Endothelial cell of umbilical vein (primary cell): ENCODE data around the gene CNTFR.

ENCODE experiments used
- EZH2 ChIP-seq: IDR thresholded peaks from 2 replicates; pipeline ENCODE4 v1.6.1; 2012; ENCODE audit warnings: borderline replicate concordance, low read depth, mild to moderate bottlenecking, moderate library complexity, low read length, inconsistent platforms; ENCODE audit not compliant: severe bottlenecking
- GATA2 ChIP-seq: IDR thresholded peaks from 2 replicates; pipeline ENCODE4 v1.7.0; 2011; ENCODE audit warnings: low read depth, mild to moderate bottlenecking, moderate library complexity, mixed read lengths, low read length; ENCODE audit not compliant: insufficient read length, insufficient read depth
- MYC ChIP-seq: IDR thresholded peaks from one replicate; pipeline ENCODE4 v1.6.1; 2011; ENCODE audit warnings: mild to moderate bottlenecking, low read depth, low read length
- POLR2A ChIP-seq: IDR thresholded peaks from 2 replicates; pipeline ENCODE4 v1.6.1; 2012; ENCODE audit warnings: low read depth, mild to moderate bottlenecking, control low read depth, low read length
- POLR2AphosphoS5 ChIP-seq: IDR thresholded peaks from 2 replicates; pipeline ENCODE4 v1.6.1; 2012; ENCODE audit warnings: low read depth, mild to moderate bottlenecking, control low read depth, low read length, moderate library complexity; ENCODE audit not compliant: insufficient read depth
- TF ChIP-seq, protein P1 (sequence below), 2 donors: IDR thresholded peaks; 1 replicate in 1 of 2; 2 replicates in 1 of 2; pipeline ENCODE4 v1.5.1; 2011; ENCODE audit warnings: low read length in 2 of 2, mild to moderate bottlenecking in 2 of 2, moderate library complexity in 2 of 2, control low read depth in 1 of 2, inconsistent platforms in 1 of 2, low read depth in 1 of 2; ENCODE audit not compliant: insufficient read depth in 1 of 2; ENCODE audit errors: extremely low read depth in 1 of 2
- TF ChIP-seq, protein P2 (sequence below): IDR thresholded peaks from 2 replicates; pipeline ENCODE4 v1.6.1; 2011; ENCODE audit not compliant: insufficient read depth, insufficient read length

DNA sequence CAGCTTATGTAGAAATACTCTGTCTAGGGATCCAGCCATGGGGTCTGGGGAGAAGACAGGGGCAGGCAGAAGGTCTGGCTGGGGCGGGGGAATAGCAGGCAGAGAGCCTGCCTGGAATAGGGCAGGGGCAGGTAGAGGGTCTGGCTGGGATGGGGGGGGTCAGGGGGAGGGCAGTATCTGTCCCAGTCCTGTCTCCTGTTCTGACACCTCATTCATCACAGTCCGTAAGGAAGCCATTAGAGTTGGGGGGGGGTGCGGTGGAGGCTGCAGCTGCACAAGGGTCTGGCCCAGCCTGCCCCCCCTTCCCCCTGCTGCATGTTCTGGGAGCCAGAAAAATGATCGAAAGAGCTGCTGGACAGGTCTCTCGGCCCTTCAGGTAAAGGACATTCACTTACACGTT lies 32.6 kb downstream of the CNTFR start:
- TF ChIP-seq, protein P1, sequence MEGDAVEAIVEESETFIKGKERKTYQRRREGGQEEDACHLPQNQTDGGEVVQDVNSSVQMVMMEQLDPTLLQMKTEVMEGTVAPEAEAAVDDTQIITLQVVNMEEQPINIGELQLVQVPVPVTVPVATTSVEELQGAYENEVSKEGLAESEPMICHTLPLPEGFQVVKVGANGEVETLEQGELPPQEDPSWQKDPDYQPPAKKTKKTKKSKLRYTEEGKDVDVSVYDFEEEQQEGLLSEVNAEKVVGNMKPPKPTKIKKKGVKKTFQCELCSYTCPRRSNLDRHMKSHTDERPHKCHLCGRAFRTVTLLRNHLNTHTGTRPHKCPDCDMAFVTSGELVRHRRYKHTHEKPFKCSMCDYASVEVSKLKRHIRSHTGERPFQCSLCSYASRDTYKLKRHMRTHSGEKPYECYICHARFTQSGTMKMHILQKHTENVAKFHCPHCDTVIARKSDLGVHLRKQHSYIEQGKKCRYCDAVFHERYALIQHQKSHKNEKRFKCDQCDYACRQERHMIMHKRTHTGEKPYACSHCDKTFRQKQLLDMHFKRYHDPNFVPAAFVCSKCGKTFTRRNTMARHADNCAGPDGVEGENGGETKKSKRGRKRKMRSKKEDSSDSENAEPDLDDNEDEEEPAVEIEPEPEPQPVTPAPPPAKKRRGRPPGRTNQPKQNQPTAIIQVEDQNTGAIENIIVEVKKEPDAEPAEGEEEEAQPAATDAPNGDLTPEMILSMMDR (IDR thresholded peaks at IDR 0.05; ENCODE audit: extremely low read depth in 1 of 2, insufficient read depth in 1 of 2, low read depth in 1 of 2, low read length in 2 of 2): no peak
- TF ChIP-seq EZH2 (no peak), POLR2A (no peak), MYC (no peak), GATA2 (no peak), POLR2AphosphoS5 (no peak)
- TF ChIP-seq, protein P2, sequence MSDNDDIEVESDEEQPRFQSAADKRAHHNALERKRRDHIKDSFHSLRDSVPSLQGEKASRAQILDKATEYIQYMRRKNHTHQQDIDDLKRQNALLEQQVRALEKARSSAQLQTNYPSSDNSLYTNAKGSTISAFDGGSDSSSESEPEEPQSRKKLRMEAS: no peak
